A673 (cell line): Measurements from ENCODE around the gene TAF1C. TPM values are rescaled to one million over a fixed set of nuclear protein-coding genes. Genes with fewer than 3 reads are reported as not detected.

Experiments used
- BruUV-seq: library from RNA; stranded (reverse); fragments of 400-500 nt; replicated peaks from 2 replicates; lab custom pipeline; 2021; lab: Mats Ljungman, UMichigan
- CTCF ChIA-PET: fragments of 300-600 bp; sonication (Branson Sonifier 250); formaldehyde crosslinking; loops from one replicate; lab custom pipeline; 2022; ENCODE audit warnings: antibody characterized with exemption; lab: Charles Lee
- POLR2A ChIA-PET: fragments of 300-600 bp; sonication (Branson Sonifier 250); formaldehyde crosslinking; loops from one replicate; lab custom pipeline; 2022; ENCODE audit warnings: antibody characterized with exemption; ENCODE audit not compliant: low non-redundant PET; lab: Charles Lee
- DNase-seq: peaks from one replicate; pipeline ENCODE4 v3.0.0-alpha.2; 2015; ENCODE audit warnings: low spot score
- H3K27ac ChIP-seq: fragments of 200-600 bp; sonication (generic); 2 replicates; pipeline ENCODE4 v1.5.1; 2016; ENCODE audit warnings: mixed run types, low read depth, mild to moderate bottlenecking, mixed read lengths, antibody characterized with exemption, low read length; ENCODE audit not compliant: poor library complexity, severe bottlenecking
- H3K27me3 ChIP-seq: fragments of 200-600 bp; sonication (generic); replicated peaks from 2 replicates; pipeline ENCODE4 v1.6.1; 2017; ENCODE audit warnings: mixed run types, low read depth, mild to moderate bottlenecking, mixed read lengths, antibody characterized with exemption, low read length; ENCODE audit not compliant: insufficient read depth, poor library complexity
- H3K36me3 ChIP-seq: fragments of 200-600 bp; sonication (generic); 2 replicates; pipeline ENCODE4 v1.6.1; 2016; ENCODE audit warnings: mixed run types, mild to moderate bottlenecking, mixed read lengths, antibody characterized with exemption, low read length; ENCODE audit not compliant: insufficient read depth, poor library complexity, severe bottlenecking
- H3K4me1 ChIP-seq: fragments of 200-600 bp; sonication (generic); 2 replicates; pipeline ENCODE4 v1.6.1; 2017; ENCODE audit warnings: mixed run types, mild to moderate bottlenecking, mixed read lengths, antibody characterized with exemption, low read length; ENCODE audit not compliant: insufficient read depth, poor library complexity, severe bottlenecking
- H3K4me3 ChIP-seq: fragments of 200-600 bp; sonication (generic); 2 replicates; pipeline ENCODE4 v1.5.1; 2016; ENCODE audit warnings: low read depth, mixed run types, mild to moderate bottlenecking, mixed read lengths, low read length; ENCODE audit not compliant: poor library complexity, severe bottlenecking
- H3K9me3 ChIP-seq: fragments of 200-600 bp; sonication (generic); 2 replicates; pipeline ENCODE4 v1.6.1; 2016; ENCODE audit warnings: mixed run types, low read depth, mild to moderate bottlenecking, mixed read lengths, antibody characterized with exemption, low read length; ENCODE audit not compliant: poor library complexity, severe bottlenecking
- CTCF ChIP-seq: fragments of 300-800, 200-600 bp; sonication (generic); conservative IDR thresholded peaks from 2 replicates; pipeline ENCODE4 v1.5.1; 2017; ENCODE audit warnings: low read depth, mild to moderate bottlenecking, antibody characterized with exemption, low read length, moderate library complexity, mixed read lengths
- EZH2 ChIP-seq: fragments of 200-600 bp; sonication (generic); IDR thresholded peaks from 2 replicates; pipeline ENCODE4 v1.6.1; 2017; ENCODE audit warnings: borderline replicate concordance, low read depth, mild to moderate bottlenecking, mixed read lengths, antibody characterized with exemption, low read length; ENCODE audit not compliant: poor library complexity, severe bottlenecking
- intact Hi-C: fragments of 100-400 bp; cut with micrococcal nuclease; formaldehyde crosslinking; loops from one replicate; pipeline ENCODE4 v1.10.0; 2022; ENCODE audit not compliant: unreplicated experiment
- total RNA-seq: library from RNA; stranded (reverse); gene quantifications from 2 replicates; pipeline ENCODE4 v1.2.3, GENCODE V29; 2021

TAF1C gene
- total RNA-seq, 1 experiment from 2014 or later = 58.4 TPM

- no peak overlapping the region for H3K27ac ChIP-seq
- TF ChIP-seq EZH2 (no peak), CTCF (no peak)
- no peak overlapping the region for H3K4me3 ChIP-seq
- H3K4me1 ChIP-seq = no peaks in the 10 kb centered on the region
- no peaks in the 10 kb centered on the region for H3K36me3 ChIP-seq
- no peaks in the 10 kb centered on the region for H3K9me3 ChIP-seq
- no peaks in the 10 kb centered on the region for H3K27me3 ChIP-seq
- no peak for DNase-seq
- CTCF ChIA-PET = no interaction called here
- no TSS peak for BruUV-seq
- intact Hi-C loops = no loop called here
- POLR2A ChIA-PET = no interaction called here
Measured at GRCh38 chr16:84215531-84215930, 28.7 kb upstream of the TAF1C start.

- ChIA-PET POLR2A (no interaction called here), CTCF (no interaction called here)
- Histone ChIP-seq H3K4me1 (no peaks in the 10 kb centered on the region), H3K27ac (no peak overlapping the region), H3K4me3 (no peak overlapping the region), H3K9me3 (no peaks in the 10 kb centered on the region), H3K27me3 (no peaks in the 10 kb centered on the region), H3K36me3 (no peaks in the 10 kb centered on the region)
- no TSS peak for BruUV-seq
- TF ChIP-seq CTCF (no peak), EZH2 (no peak)
- DNase-seq = no peak
- intact Hi-C loops = no loop called here
Measured at GRCh38 chr16:84214451-84215066, 27.7 kb upstream of the TAF1C start.

GRCh38 chr16:84212631-84213030, 25.8 kb upstream of the TAF1C start:
- Histone ChIP-seq H3K27ac (no peak overlapping the region), H3K4me1 (no peaks in the 10 kb centered on the region), H3K9me3 (no peaks in the 10 kb centered on the region), H3K36me3 (no peaks in the 10 kb centered on the region), H3K27me3 (no peaks in the 10 kb centered on the region), H3K4me3 (no peak overlapping the region)
- no peak for TF ChIP-seq CTCF
- no peak for TF ChIP-seq EZH2
- no peak for DNase-seq
- intact Hi-C loops = no loop called here
- BruUV-seq = no TSS peak
- CTCF ChIA-PET = no interaction called here
- POLR2A ChIA-PET = no interaction called here
